Right lobe of liver (tissue), 6 donors: ENCODE data around the gene MORC2. TPM values are rescaled to one million over a fixed set of nuclear protein-coding genes. Genes with fewer than 3 reads are reported as not detected.

Experiments
- ATAC-seq, 4 donors: fragments of 200-7000 bp; cut with Tn5 transposase; one replicate each; pipeline ENCODE4 v1.9.1; 2020; ENCODE audit warnings: mild to moderate bottlenecking in 4 of 4, moderate library complexity in 4 of 4
- DNase-seq, 3 donors: peaks; one replicate each; pipeline ENCODE4 v3.0.0-alpha.2; 2020
- H3K27ac ChIP-seq, 3 donors: fragments of 200-600 bp; one replicate each; pipeline ENCODE4 v1.8.0; 2022
- H3K27me3 ChIP-seq, 2 donors: fragments of 200-600 bp; one replicate each; pipeline ENCODE4 v1.8.0; 2022
- H3K36me3 ChIP-seq, 4 donors: fragments of 200-600 bp; sonication (generic) in 1 of 4; one replicate each; pipeline versions ENCODE4 v1.5.1 to v1.8.0; 2017 to 2022; ENCODE audit warnings: control low read depth in 1 of 4
- H3K4me1 ChIP-seq, 4 donors: fragments of 200-600 bp; sonication (generic) in 1 of 4; one replicate each; pipeline versions ENCODE4 v1.5.1 to v1.8.0; 2017 to 2022; ENCODE audit warnings: control low read depth in 1 of 4
- H3K4me3 ChIP-seq, 3 donors: fragments of 200-600 bp; one replicate each; pipeline ENCODE4 v1.8.0; 2022
- H3K9me3 ChIP-seq, 4 donors: fragments of 200-600 bp; sonication (generic) in 1 of 4; one replicate each; pipeline versions ENCODE4 v1.5.1 to v1.8.0; 2017 to 2022; ENCODE audit warnings: control low read depth in 1 of 4
- POLR2A ChIP-seq: fragments of 450-650 bp; IDR thresholded peaks from one replicate; pipeline ENCODE4 v1.6.1; 2017; ENCODE audit warnings: antibody characterized with exemption, mild to moderate bottlenecking
- WGBS: methylation state at CpG from one replicate; pipeline ENCODE4 v1.1.6; 2018; ENCODE audit warnings: low coverage, low lambda C conversion rate; ENCODE audit not compliant: insufficient coverage; ENCODE audit errors: missing lambda C conversion rate; 5-methylcytosine and 5-hydroxymethylcytosine counted together
- intact Hi-C, 2 donors: fragments of 100-400 bp; cut with DNase I; formaldehyde crosslinking; loops; one replicate each; pipeline versions ENCODE4 v1.11.2 to v1.14.1; 2022
- total RNA-seq, 6 experiments: library from RNA; depleted of rRNA in 2 of 6; stranded (reverse); fragments of >200 nt in 2 of 6; fragmentation: NEBNext Ultra II Directional in 3 of 6; extraction: Animal tissue kit (Norgen Biotek cat#: 25700) in 3 of 6; gene quantifications; one replicate each; pipeline versions ENCODE4 v1.1.0 to v1.2.4, GENCODE V29; 2016 to 2023
- TF ChIP-seq, protein P1 (sequence below), 4 donors: fragments of 200-600 bp in 3 of 4; fragments of 450-650 bp in 1 of 4; IDR thresholded peaks; one replicate each; pipeline versions ENCODE4 v1.5.1 to v1.8.0; 2016 to 2022; ENCODE audit warnings: antibody characterized with exemption in 4 of 4, mild to moderate bottlenecking in 2 of 4
- donor health status: DM: no; HTN: yes; CAD: no.
- donor health status: DM: no; HTN: no; CAD: no.
- donor health status: DM: no; HTN: no; CAD: no.
- donor health status: DM: no; HTN: yes; CAD: no.
- donor health status: DM: no; HTN: yes; CAD: no.

MORC2 gene
- total RNA-seq, 6 experiments from 2014 or later = 7.0 to 15.6 (median 10.8) TPM

DNA sequence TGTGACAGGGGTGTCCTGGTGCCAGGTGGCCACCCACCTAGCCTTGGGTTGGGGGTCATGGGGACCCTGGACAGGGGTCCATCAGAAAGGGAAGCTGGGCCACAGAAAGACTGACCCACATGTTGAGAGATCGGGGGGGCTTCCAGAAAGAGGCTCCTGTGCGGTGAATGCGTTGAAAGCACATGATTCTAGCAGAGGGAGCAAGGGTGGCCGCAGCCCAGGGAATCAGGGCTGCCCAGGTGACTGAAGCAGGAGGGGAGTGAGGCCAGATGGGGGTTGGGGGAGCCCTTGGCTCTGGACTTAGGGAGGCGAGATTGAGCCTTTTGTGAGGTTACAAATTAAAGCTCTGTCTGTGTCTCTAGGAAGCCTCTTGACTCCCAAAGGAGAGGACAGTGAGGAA is 80.7 kb downstream of the MORC2 start:
- H3K4me1 ChIP-seq = peaks cover 0 to 6% (median 0%) of the 10 kb centered on the region in 4 donors
- DNase-seq = peak in 2 of 3 donors; percentile 6 to 32
- WGBS = 78% methylated on average over 3 of the region's 5 CpGs
- H3K4me3 ChIP-seq = no peak overlapping the region
- TF ChIP-seq POLR2A = no peak
- TF ChIP-seq, protein P1, sequence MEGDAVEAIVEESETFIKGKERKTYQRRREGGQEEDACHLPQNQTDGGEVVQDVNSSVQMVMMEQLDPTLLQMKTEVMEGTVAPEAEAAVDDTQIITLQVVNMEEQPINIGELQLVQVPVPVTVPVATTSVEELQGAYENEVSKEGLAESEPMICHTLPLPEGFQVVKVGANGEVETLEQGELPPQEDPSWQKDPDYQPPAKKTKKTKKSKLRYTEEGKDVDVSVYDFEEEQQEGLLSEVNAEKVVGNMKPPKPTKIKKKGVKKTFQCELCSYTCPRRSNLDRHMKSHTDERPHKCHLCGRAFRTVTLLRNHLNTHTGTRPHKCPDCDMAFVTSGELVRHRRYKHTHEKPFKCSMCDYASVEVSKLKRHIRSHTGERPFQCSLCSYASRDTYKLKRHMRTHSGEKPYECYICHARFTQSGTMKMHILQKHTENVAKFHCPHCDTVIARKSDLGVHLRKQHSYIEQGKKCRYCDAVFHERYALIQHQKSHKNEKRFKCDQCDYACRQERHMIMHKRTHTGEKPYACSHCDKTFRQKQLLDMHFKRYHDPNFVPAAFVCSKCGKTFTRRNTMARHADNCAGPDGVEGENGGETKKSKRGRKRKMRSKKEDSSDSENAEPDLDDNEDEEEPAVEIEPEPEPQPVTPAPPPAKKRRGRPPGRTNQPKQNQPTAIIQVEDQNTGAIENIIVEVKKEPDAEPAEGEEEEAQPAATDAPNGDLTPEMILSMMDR (IDR thresholded peaks at IDR 0.05) = no peak
- H3K27ac ChIP-seq = no peak overlapping the region
- ATAC-seq = no peak
- H3K36me3 ChIP-seq = no peaks in the 10 kb centered on the region
- intact Hi-C loops = no loop called here
- no peaks in the 10 kb centered on the region for H3K27me3 ChIP-seq
- H3K9me3 ChIP-seq = no peaks in the 10 kb centered on the region

DNA sequence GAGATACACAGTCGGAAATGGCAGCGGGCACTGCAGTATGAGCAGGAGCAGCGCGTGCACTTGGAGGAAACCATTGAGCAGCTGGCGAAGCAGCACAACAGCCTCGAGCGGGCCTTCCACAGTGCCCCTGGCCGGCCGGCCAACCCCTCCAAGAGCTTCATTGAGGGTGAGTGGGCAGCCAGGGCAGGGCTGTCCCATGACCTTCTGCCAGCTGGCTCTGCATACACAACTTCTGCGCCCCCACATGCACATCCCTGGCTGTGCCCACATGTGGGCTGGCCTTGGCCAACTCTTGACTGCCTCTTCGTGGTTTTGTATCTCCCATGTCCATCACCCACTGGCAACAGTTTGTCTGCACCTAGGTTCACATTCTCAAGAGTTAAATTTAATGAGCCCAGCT is 81.1 kb downstream of the MORC2 start:
- Histone ChIP-seq H3K36me3 (no peaks in the 10 kb centered on the region), H3K4me3 (no peak overlapping the region), H3K27ac (no peak overlapping the region), H3K4me1 (peaks cover 0 to 6% (median 0%) of the 10 kb centered on the region in 4 donors), H3K9me3 (no peaks in the 10 kb centered on the region), H3K27me3 (no peaks in the 10 kb centered on the region)
- TF ChIP-seq, protein P1 (IDR thresholded peaks at IDR 0.05) = no peak
- ATAC-seq (no peak), DNase-seq (peak in 1 of 3 donors; percentile 35)
- intact Hi-C loops = no loop called here
- 100% methylated on average over 4 of the region's 11 CpGs for WGBS

DNA sequence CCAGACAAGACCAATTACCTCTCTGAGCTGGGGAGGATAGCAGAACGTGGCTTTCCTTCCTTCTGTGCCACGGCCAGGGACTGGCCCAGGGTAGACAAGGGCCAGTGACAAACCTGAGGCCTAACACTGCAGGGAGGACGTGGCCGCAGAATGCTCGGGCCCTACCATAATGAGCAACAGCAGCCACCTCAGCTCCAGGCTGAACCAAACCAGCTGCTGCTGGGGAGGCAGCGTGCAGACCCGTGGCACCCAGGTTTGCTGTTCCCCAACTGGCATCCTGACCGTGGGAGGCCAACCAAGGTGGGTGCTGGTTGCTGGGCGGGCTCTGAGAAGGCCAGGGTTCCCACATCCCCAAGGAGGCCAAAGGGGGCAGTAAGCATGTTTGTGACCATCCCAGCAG is 83.0 kb downstream of the MORC2 start:
- DNase-seq = peak in 2 of 3 donors; percentile 13 to 40
- WGBS = no CpG with 5 or more reads among the region's 9 CpGs
- intact Hi-C loops = no loop called here
- Histone ChIP-seq H3K4me1 (peaks cover 0 to 17% (median 0%) of the 10 kb centered on the region in 4 donors), H3K27me3 (no peaks in the 10 kb centered on the region), H3K9me3 (no peaks in the 10 kb centered on the region), H3K36me3 (no peaks in the 10 kb centered on the region), H3K27ac (no peak overlapping the region), H3K4me3 (no peak overlapping the region)
- no peak for TF ChIP-seq POLR2A
- TF ChIP-seq, protein P1 (IDR thresholded peaks at IDR 0.05) = no peak
- no peak for ATAC-seq

DNA sequence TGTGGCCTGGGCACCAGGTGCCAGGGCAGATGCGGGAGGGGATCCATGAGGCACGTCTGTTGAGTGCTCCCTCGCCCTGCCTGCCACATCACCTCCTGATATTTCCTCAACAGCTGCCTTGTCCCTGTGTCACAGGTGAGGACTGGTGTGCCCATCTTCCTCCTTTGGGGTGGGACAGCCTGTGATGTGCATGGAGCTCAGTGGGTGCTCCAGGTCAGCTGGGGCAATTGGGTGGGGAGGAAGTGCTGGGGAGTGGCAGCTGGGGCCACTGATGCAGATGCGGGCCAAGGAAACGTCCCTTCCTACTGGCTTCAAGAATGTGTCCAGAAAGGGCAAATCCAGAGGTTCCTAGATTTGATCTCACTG is 83.6 kb downstream of the MORC2 start:
- Histone ChIP-seq H3K36me3 (no peaks in the 10 kb centered on the region), H3K4me1 (peaks cover 0 to 17% (median 0%) of the 10 kb centered on the region in 4 donors), H3K27me3 (no peaks in the 10 kb centered on the region), H3K9me3 (no peaks in the 10 kb centered on the region), H3K27ac (no peak overlapping the region), H3K4me3 (no peak overlapping the region)
- 80% methylated on average over 3 of the region's 5 CpGs for WGBS
- TF ChIP-seq POLR2A = no peak
- TF ChIP-seq, protein P1 (IDR thresholded peaks at IDR 0.05) = no peak
- intact Hi-C loops = no loop called here
- no peak for ATAC-seq
- peak in 1 of 3 donors; percentile 30 for DNase-seq
